HepG2 (cell line): ENCODE measurements around the gene HDAC10. TPM values are rescaled to one million over a fixed set of nuclear protein-coding genes. Genes with fewer than 3 reads are reported as not detected.

Experiments used
- ATAC-seq: fragments of 200-7000 bp; cut with Tn5 transposase; 3 replicates; pipeline ENCODE4 v1.9.1; 2020; ENCODE audit warnings: mild to moderate bottlenecking, moderate library complexity
- BruUV-seq: library from RNA; stranded (reverse); fragments of 400-500 nt; replicated peaks from 2 replicates; lab custom pipeline; 2021; lab: Mats Ljungman, UMichigan
- CTCF ChIA-PET: fragments of 300-600 bp; formaldehyde crosslinking; extraction: SDS; loops from one replicate; lab custom pipeline; 2021; ENCODE audit warnings: low total read pairs, inconsistent platforms, low intra/inter-chr PET ratio; lab: Yijun Ruan, JAX
- POLR2A ChIA-PET: fragments of 350-600 bp; sonication (Branson Sonifier 250); formaldehyde crosslinking; loops from one replicate; lab custom pipeline; 2020; ENCODE audit warnings: antibody characterized with exemption, inconsistent platforms; lab: Yijun Ruan, JAX
- DNase-seq: peaks from one replicate; pipeline ENCODE4 v3.0.0-alpha.2; 2015; ENCODE audit warnings: low spot score
- FAIRE-seq: peaks from 3 replicates; lab custom pipeline; 2011; peaks lifted over from hg19 to GRCh38; lab: Jason Lieb, UNC
- H2AFZ ChIP-seq: one replicate; pipeline ENCODE4 v1.6.1; 2011; ENCODE audit warnings: low read length, inconsistent platforms
- H3K27ac ChIP-seq: fragments of 300-600 bp; 3 replicates; pipeline ENCODE4 v1.8.0; 2011; ENCODE audit warnings: mixed run types, mild to moderate bottlenecking, mixed read lengths, low read length, inconsistent platforms; ENCODE audit not compliant: insufficient read depth; ENCODE audit errors: extremely low read length
- H3K27me3 ChIP-seq, 2 experiments: fragments of 200-600 bp in 1 of 2; 2 replicates in 1 of 2; 3 replicates in 1 of 2; pipeline versions ENCODE4 v1.6.0 to v1.8.0; 2011; ENCODE audit warnings: low read length in 2 of 2, mild to moderate bottlenecking in 2 of 2, moderate library complexity in 2 of 2, inconsistent platforms in 1 of 2; ENCODE audit not compliant: insufficient read depth in 2 of 2, control insufficient read depth in 1 of 2
- H3K36me3 ChIP-seq, 2 experiments: fragments of 200-600 bp in 1 of 2; replicated peaks in 1 of 2; 2 replicates in 1 of 2; 3 replicates in 1 of 2; pipeline versions ENCODE4 v1.5.1 to v1.8.0; 2011; ENCODE audit warnings: low read length in 2 of 2, inconsistent platforms in 1 of 2; ENCODE audit not compliant: insufficient read depth in 2 of 2, control insufficient read depth in 1 of 2
- H3K4me1 ChIP-seq: 2 replicates; pipeline ENCODE4 v1.5.1; 2012; ENCODE audit warnings: low read length, inconsistent platforms; ENCODE audit not compliant: insufficient read depth
- H3K4me2 ChIP-seq: 2 replicates; pipeline ENCODE4 v1.6.0; 2011; ENCODE audit warnings: low read depth, low read length, inconsistent platforms
- H3K4me3 ChIP-seq, 3 experiments: fragments of 200-600 bp in 1 of 3; sonication (generic), shearing (Covaris generic) in 1 of 3; replicated peaks in 1 of 3; 2 replicates each; pipeline ENCODE4 v1.5.1; 2011 to 2016; ENCODE audit warnings: low read length in 3 of 3, inconsistent platforms in 2 of 3, low read depth in 2 of 3, mild to moderate bottlenecking in 2 of 3, control low read depth in 1 of 3, mixed read lengths in 1 of 3; ENCODE audit not compliant: insufficient read depth in 1 of 3
- H3K79me2 ChIP-seq: one replicate; pipeline ENCODE4 v1.6.1; 2011; ENCODE audit warnings: low read length, inconsistent platforms; ENCODE audit not compliant: insufficient read depth
- H3K9ac ChIP-seq: 2 replicates; pipeline ENCODE4 v1.6.0; 2011; ENCODE audit warnings: mild to moderate bottlenecking, low read depth, low read length, inconsistent platforms; ENCODE audit not compliant: insufficient read depth
- H3K9me3 ChIP-seq: 2 replicates; pipeline ENCODE4 v1.5.1; 2012; ENCODE audit warnings: mild to moderate bottlenecking, low read length
- H4K20me1 ChIP-seq: 2 replicates; pipeline ENCODE4 v1.6.0; 2011; ENCODE audit warnings: inconsistent platforms, mild to moderate bottlenecking, low read length, moderate library complexity; ENCODE audit not compliant: insufficient read depth
- AGO2 ChIP-seq: fragments of 200-400 bp; formaldehyde crosslinking; optimal IDR thresholded peaks from 2 replicates; pipeline ENCODE3; 2017; ENCODE audit warnings: mild to moderate bottlenecking, low read depth, low read length, moderate library complexity
- CREM ChIP-seq, 2 experiments: sonication (generic) in 1 of 2; formaldehyde crosslinking in 1 of 2; IDR thresholded peaks; 2 replicates each; pipeline versions ENCODE4 v1.4.0 to v1.6.1; 2016 to 2020; ENCODE audit warnings: antibody characterized with exemption in 1 of 2, mild to moderate bottlenecking in 1 of 2, missing genetic modification reagents in 1 of 2
- DMAP1 ChIP-seq: IDR thresholded peaks from 2 replicates; pipeline ENCODE4 v1.6.1; 2016
- EHMT2 ChIP-seq: fragments of 200-600 bp; sonication (generic); IDR thresholded peaks from 2 replicates; pipeline ENCODE4 v1.7.0; 2017; ENCODE audit warnings: antibody characterized with exemption, low read depth, low read length, borderline replicate concordance
- EZH2 ChIP-seq: conservative IDR thresholded peaks from 2 replicates; pipeline ENCODE4 v1.6.1; 2012; ENCODE audit warnings: mild to moderate bottlenecking, low read depth, low read length, moderate library complexity
- LCORL ChIP-seq, 2 experiments: fragments of 450-650 bp in 1 of 2; sonication (generic) in 1 of 2; formaldehyde crosslinking in 1 of 2; IDR thresholded peaks; 2 replicates each; pipeline versions ENCODE4 v1.5.0 to v1.6.1; 2017 to 2020; ENCODE audit warnings: antibody characterized with exemption in 1 of 2, missing genetic modification reagents in 1 of 2
- ZNF160 ChIP-seq: sonication (generic); formaldehyde crosslinking; IDR thresholded peaks from 2 replicates; pipeline ENCODE4 v1.8.0; 2022; ENCODE audit warnings: mild to moderate bottlenecking, inconsistent platforms, missing genetic modification reagents
- ZNF558 ChIP-seq: sonication (generic); formaldehyde crosslinking; IDR thresholded peaks from 2 replicates; pipeline ENCODE4 v1.9.0; 2022; ENCODE audit warnings: mild to moderate bottlenecking, missing genetic modification reagents, borderline replicate concordance
- WGBS: methylation state at CpG from one replicate; pipeline ENCODE4 v1.1.6; 2017; ENCODE audit warnings: low lambda C conversion rate; 5-methylcytosine and 5-hydroxymethylcytosine counted together
- in situ Hi-C: cut with HindIII; loops from 2 replicates; pipeline ENCODE4 v1.10.0; 2017; ENCODE audit warnings: low pct_unique_long_range_greater_than_20kb; ENCODE audit not compliant: extremely low pct_ligation_motif_present
- intact Hi-C: fragments of 100-400 bp; cut with micrococcal nuclease; formaldehyde crosslinking; loops from one replicate; pipeline ENCODE4 v1.10.0; 2022; ENCODE audit not compliant: unreplicated experiment
- polyA plus RNA-seq, 8 experiments: library from polyadenylated mRNA; depleted of rRNA in 3 of 8; stranded (reverse) in 7 of 8; unstranded in 1 of 8; fragments of >200 nt; fragmentation: Illumina TruSeq in 4 of 8; extraction: Trizol in 4 of 8; gene quantifications; 2 replicates each; pipeline versions ENCODE4 v1.2.1 to v1.2.3, GENCODE V29; 2011 to 2016; ENCODE audit warnings: low read depth in 4 of 8, missing spikeins in 1 of 8, mixed read lengths in 1 of 8; ENCODE audit not compliant: insufficient read depth in 1 of 8
- total RNA-seq, 5 experiments: library from RNA; depleted of rRNA; stranded (reverse); fragments of >200 nt; fragmentation: Illumina TruSeq; extraction: Trizol; gene quantifications; 2 replicates each; pipeline ENCODE4 v1.2.3, GENCODE V29; 2016; ENCODE audit warnings: low read depth in 1 of 5
- TF ChIP-seq, protein P1 (sequence below): sonication (generic); formaldehyde crosslinking; IDR thresholded peaks from 2 replicates; pipeline ENCODE4 v1.9.0; 2022; ENCODE audit warnings: low read depth, missing genetic modification reagents
- TF ChIP-seq, protein P2 (sequence below): sonication (generic); formaldehyde crosslinking; IDR thresholded peaks from 2 replicates; pipeline ENCODE4 v1.8.1; 2023; ENCODE audit warnings: mild to moderate bottlenecking, missing genetic modification reagents, borderline replicate concordance
- TF ChIP-seq, protein P3 (sequence below): sonication (generic); formaldehyde crosslinking; IDR thresholded peaks from 2 replicates; pipeline ENCODE4 v1.4.0; 2020; ENCODE audit warnings: missing genetic modification reagents
- TF ChIP-seq, protein P4 (sequence below): sonication (generic); formaldehyde crosslinking; IDR thresholded peaks from 2 replicates; pipeline ENCODE4 v1.5.0; 2020; ENCODE audit warnings: mild to moderate bottlenecking, low read depth, missing genetic modification reagents, borderline replicate concordance

Gene HDAC10
- total and polyA plus RNA-seq, 2 of the 13 experiments (the other 11 are each of a cell fraction or from before 2014, with no cell fraction given): 13.9 to 14.9 TPM

DNA sequence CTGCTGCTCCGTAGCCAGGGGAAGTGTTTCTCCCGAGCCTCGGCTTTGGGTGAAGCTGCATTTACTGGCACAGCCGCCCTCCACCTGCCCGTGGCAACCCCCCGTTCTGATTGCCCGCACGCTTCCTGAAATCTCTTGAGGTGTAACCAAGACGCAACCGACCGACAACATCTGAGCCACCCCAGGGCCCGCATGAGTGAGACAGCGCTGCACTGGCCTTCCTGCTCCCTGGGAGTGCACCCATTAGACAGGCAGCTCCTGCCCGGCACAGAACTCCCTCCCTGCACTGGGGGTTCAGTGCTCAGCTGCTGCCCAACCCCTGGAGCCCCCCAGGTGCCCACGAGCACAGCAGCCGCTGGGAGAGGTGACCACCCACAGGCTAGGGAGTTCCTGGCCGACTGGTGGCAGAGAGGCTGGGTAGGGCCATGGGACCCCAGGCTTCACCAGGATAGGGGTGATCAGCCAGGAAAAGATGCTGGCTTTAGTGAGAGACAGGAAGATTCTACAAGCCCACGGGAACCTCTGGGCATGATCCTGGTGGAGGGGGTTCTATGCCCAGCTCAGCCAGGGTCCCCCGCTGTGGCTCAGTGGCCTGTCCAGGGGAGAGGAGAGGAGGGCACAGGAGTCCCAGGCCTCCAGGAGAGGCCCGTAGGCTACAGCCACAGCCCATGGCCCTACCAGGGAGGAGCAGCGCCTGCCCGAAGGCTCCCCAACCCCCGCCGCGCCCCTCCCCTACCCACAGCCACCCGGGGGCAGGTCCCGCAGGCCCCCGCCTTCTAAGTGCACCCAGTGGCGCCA is 41.8 kb upstream of the HDAC10 start:
- no peaks in the 10 kb centered on the region for H3K27me3 ChIP-seq
- intact Hi-C loops: loop anchor here (2.0 to 10.0 kb wide), 3 partner anchors 16 to 868 kb away; partner anchors contain the start of gene DENND6B
- H3K79me2 ChIP-seq: peaks cover 62% of the 10 kb centered on the region
- no peak overlapping the region for H2AFZ ChIP-seq
- WGBS: 89% methylated on average over 14 of the region's 29 CpGs
- peak overlapping the region; percentile 44 to 74 (median 73); a peak in 5 of 6 replicates for H3K4me3 ChIP-seq
- no TSS peak for BruUV-seq
- no peak for DNase-seq
- in situ Hi-C loops: no loop called here
- POLR2A ChIA-PET: interaction anchor here (1.0 to 4.8 kb wide), 15 partner anchors 12 to 349 kb away, joined by 3 to 126 read pairs (median 6); partner anchors contain the start of genes DENND6B, HDAC10, MAPK12 and PLXNB2
- FAIRE-seq: no peak
- H4K20me1 ChIP-seq: peaks cover 9% of the 10 kb centered on the region; the same call in 1 of the 2 replicates
- peak overlapping the region; percentile 71 for H3K9ac ChIP-seq
- H3K36me3 ChIP-seq: peaks cover 13 to 22% of the 10 kb centered on the region in 2 experiments; a peak in 4 of 5 replicates
- no peaks in the 10 kb centered on the region for H3K9me3 ChIP-seq
- H3K27ac ChIP-seq: peak overlapping the region; percentile 94
- peaks cover 57% of the 10 kb centered on the region for H3K4me1 ChIP-seq
- peak; percentile 12 for ATAC-seq
- CTCF ChIA-PET: interaction anchor here (1.2 to 2.3 kb wide), 2 partner anchors 17 to 34 kb away, joined by 9 to 10 read pairs; partner anchors contain the start of gene DENND6B
- peak overlapping the region; percentile 79 for H3K4me2 ChIP-seq
- TF ChIP-seq EZH2: no peak
- no peak for TF ChIP-seq ZNF558 (CRISPR knock-in tag)
- no peak for TF ChIP-seq DMAP1 (CRISPR knock-in tag)
- TF ChIP-seq, protein P1, sequence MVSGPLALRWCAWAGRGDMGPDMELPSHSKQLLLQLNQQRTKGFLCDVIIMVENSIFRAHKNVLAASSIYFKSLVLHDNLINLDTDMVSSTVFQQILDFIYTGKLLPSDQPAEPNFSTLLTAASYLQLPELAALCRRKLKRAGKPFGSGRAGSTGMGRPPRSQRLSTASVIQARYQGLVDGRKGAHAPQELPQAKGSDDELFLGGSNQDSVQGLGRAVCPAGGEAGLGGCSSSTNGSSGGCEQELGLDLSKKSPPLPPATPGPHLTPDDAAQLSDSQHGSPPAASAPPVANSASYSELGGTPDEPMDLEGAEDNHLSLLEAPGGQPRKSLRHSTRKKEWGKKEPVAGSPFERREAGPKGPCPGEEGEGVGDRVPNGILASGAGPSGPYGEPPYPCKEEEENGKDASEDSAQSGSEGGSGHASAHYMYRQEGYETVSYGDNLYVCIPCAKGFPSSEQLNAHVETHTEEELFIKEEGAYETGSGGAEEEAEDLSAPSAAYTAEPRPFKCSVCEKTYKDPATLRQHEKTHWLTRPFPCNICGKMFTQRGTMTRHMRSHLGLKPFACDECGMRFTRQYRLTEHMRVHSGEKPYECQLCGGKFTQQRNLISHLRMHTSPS (CRISPR knock-in tag): no peak
- no peak for TF ChIP-seq EHMT2
- no peak for TF ChIP-seq CREM (IDR thresholded peaks at IDR 0.05)
- no peak for TF ChIP-seq CREM (CRISPR knock-in tag; IDR thresholded peaks at IDR 0.05)
- TF ChIP-seq AGO2: peak; percentile 48
- TF ChIP-seq, protein P2, sequence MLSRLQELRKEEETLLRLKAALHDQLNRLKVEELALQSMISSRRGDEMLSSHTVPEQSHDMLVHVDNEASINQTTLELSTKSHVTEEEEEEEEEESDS (CRISPR knock-in tag): no peak
- 0 out of 2 replicates have a peak, but pooled peaks have one; percentile 28 for TF ChIP-seq ZNF160
- TF ChIP-seq, protein P3, sequence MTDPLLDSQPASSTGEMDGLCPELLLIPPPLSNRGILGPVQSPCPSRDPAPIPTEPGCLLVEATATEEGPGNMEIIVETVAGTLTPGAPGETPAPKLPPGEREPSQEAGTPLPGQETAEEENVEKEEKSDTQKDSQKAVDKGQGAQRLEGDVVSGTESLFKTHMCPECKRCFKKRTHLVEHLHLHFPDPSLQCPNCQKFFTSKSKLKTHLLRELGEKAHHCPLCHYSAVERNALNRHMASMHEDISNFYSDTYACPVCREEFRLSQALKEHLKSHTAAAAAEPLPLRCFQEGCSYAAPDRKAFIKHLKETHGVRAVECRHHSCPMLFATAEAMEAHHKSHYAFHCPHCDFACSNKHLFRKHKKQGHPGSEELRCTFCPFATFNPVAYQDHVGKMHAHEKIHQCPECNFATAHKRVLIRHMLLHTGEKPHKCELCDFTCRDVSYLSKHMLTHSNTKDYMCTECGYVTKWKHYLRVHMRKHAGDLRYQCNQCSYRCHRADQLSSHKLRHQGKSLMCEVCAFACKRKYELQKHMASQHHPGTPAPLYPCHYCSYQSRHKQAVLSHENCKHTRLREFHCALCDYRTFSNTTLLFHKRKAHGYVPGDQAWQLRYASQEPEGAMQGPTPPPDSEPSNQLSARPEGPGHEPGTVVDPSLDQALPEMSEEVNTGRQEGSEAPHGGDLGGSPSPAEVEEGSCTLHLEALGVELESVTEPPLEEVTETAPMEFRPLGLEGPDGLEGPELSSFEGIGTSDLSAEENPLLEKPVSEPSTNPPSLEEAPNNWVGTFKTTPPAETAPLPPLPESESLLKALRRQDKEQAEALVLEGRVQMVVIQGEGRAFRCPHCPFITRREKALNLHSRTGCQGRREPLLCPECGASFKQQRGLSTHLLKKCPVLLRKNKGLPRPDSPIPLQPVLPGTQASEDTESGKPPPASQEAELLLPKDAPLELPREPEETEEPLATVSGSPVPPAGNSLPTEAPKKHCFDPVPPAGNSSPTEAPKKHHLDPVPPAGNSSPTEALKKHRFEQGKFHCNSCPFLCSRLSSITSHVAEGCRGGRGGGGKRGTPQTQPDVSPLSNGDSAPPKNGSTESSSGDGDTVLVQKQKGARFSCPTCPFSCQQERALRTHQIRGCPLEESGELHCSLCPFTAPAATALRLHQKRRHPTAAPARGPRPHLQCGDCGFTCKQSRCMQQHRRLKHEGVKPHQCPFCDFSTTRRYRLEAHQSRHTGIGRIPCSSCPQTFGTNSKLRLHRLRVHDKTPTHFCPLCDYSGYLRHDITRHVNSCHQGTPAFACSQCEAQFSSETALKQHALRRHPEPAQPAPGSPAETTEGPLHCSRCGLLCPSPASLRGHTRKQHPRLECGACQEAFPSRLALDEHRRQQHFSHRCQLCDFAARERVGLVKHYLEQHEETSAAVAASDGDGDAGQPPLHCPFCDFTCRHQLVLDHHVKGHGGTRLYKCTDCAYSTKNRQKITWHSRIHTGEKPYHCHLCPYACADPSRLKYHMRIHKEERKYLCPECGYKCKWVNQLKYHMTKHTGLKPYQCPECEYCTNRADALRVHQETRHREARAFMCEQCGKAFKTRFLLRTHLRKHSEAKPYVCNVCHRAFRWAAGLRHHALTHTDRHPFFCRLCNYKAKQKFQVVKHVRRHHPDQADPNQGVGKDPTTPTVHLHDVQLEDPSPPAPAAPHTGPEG (CRISPR knock-in tag): no peak
- TF ChIP-seq LCORL (IDR thresholded peaks at IDR 0.05): no peak
- TF ChIP-seq LCORL (CRISPR knock-in tag; IDR thresholded peaks at IDR 0.05): no peak
- TF ChIP-seq, protein P4, sequence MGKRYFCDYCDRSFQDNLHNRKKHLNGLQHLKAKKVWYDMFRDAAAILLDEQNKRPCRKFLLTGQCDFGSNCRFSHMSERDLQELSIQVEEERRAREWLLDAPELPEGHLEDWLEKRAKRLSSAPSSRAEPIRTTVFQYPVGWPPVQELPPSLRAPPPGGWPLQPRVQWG (CRISPR knock-in tag): no peak
